ENCODE results near the gene PSORS1C2. TPM values are rescaled to one million over a fixed set of nuclear protein-coding genes. Genes with fewer than 3 reads are reported as not detected.

PSORS1C2 gene
- total and polyA plus RNA-seq, 4 donors: not detected

GRCh38 chr6:31115941-31116560 lies 22.8 kb downstream of the PSORS1C2 start:
- 84% methylated on average over 12 of the region's 12 CpGs for WGBS
- Histone ChIP-seq H3K36me3 (ENCODE audit: control insufficient read depth in 4 of 4, insufficient read depth in 3 of 4, low read depth in 1 of 4, low read length in 3 of 4) (no peaks in the 10 kb centered on the region), H3K27ac (ENCODE audit: low read depth in 1 of 2, low read length in 2 of 2) (no peak overlapping the region), H3K4me3 (ENCODE audit: low read depth in 1 of 3, low read length in 3 of 3) (no peak overlapping the region), H3K9ac (ENCODE audit: low read depth in 1 of 2, low read length in 2 of 2) (no peak overlapping the region), H3K4me1 (ENCODE audit: control insufficient read depth in 4 of 4, insufficient read depth in 4 of 4, low read length in 3 of 4) (no peaks in the 10 kb centered on the region), H3K9me3 (ENCODE audit: control insufficient read depth in 4 of 4, low read length in 3 of 4) (no peaks in the 10 kb centered on the region), H3K27me3 (ENCODE audit: control insufficient read depth in 4 of 4, insufficient read depth in 4 of 4, low read length in 3 of 4) (no peaks in the 10 kb centered on the region)
- DNase-seq (ENCODE audit: low spot score): no peak
- TF ChIP-seq HNF4G (IDR thresholded peaks at IDR 0.05) (no peak), REST (IDR thresholded peaks at IDR 0.05) (no peak), ATF3 (IDR thresholded peaks at IDR 0.05) (no peak), HNF4A (conservative IDR thresholded peaks at IDR 0.05) (no peak), CTCF (IDR thresholded peaks at IDR 0.05; ENCODE audit: low read depth, low read length, missing input control) (no peak), RXRA (IDR thresholded peaks at IDR 0.05) (no peak), GABPA (IDR thresholded peaks at IDR 0.05 in 1 of 2, conservative IDR thresholded peaks at IDR 0.05 in 1 of 2) (no peak), MAX (IDR thresholded peaks at IDR 0.05) (no peak), TAF1 (conservative IDR thresholded peaks at IDR 0.05) (no peak), ZBTB33 (IDR thresholded peaks at IDR 0.05) (no peak), SP1 (IDR thresholded peaks at IDR 0.05) (no peak), JUND (IDR thresholded peaks at IDR 0.05) (no peak), RAD21 (IDR thresholded peaks at IDR 0.05) (no peak), FOXA2 (IDR thresholded peaks at IDR 0.05) (no peak), FOXA1 (IDR thresholded peaks at IDR 0.05) (no peak), EGR1 (IDR thresholded peaks at IDR 0.05; ENCODE audit: low read depth in 2 of 2) (no peak), YY1 (IDR thresholded peaks at IDR 0.05) (no peak), NR2F2 (IDR thresholded peaks at IDR 0.05) (no peak)

Data from liver (tissue), 9 donors.